CD4-positive, alpha-beta memory T cell (primary cell): ENCODE measurements around the gene GRAMD2A. TPM values are rescaled to one million over a fixed set of nuclear protein-coding genes. Genes with fewer than 3 reads are reported as not detected.

Source experiments
- CTCF ChIA-PET: fragments of 350-600 bp; sonication (Branson Sonifier 250); formaldehyde crosslinking; loops from one replicate; lab custom pipeline; 2021; ENCODE audit warnings: inconsistent platforms; ENCODE audit not compliant: partially characterized antibody; lab: Charles Lee
- POLR2A ChIA-PET: fragments of 350-600 bp; sonication (Branson Sonifier 250); formaldehyde crosslinking; loops from one replicate; lab custom pipeline; 2021; ENCODE audit not compliant: partially characterized antibody; lab: Charles Lee
- DNase-seq, 5 donors: peaks; one replicate each; pipeline versions ENCODE4 v3.0.0 to v3.0.0-alpha.2; 2020 to 2022; ENCODE audit warnings: mixed read lengths in 1 of 5
- H3K27ac ChIP-seq: one replicate; pipeline ENCODE4 v1.7.0; 2013; ENCODE audit warnings: low read depth, low read length
- H3K27me3 ChIP-seq: 2 replicates; pipeline ENCODE4 v1.7.0; 2013; ENCODE audit warnings: mild to moderate bottlenecking, low read length, moderate library complexity; ENCODE audit not compliant: insufficient read depth
- H3K36me3 ChIP-seq: 2 replicates; pipeline ENCODE4 v1.7.0; 2013; ENCODE audit warnings: mild to moderate bottlenecking, low read length, moderate library complexity; ENCODE audit not compliant: insufficient read depth
- H3K4me1 ChIP-seq: 2 replicates; pipeline ENCODE4 v1.7.0; 2013; ENCODE audit warnings: mild to moderate bottlenecking, low read length, moderate library complexity; ENCODE audit not compliant: insufficient read depth
- H3K4me3 ChIP-seq, 2 donors: one replicate each; pipeline ENCODE4 v1.7.0; 2013; ENCODE audit warnings: low read length in 2 of 2, mild to moderate bottlenecking in 1 of 2
- H3K9me3 ChIP-seq, 2 donors: one replicate each; pipeline ENCODE4 v1.7.0; 2013; ENCODE audit warnings: low read length in 2 of 2, control low read depth in 1 of 2; ENCODE audit not compliant: control insufficient read depth in 1 of 2
- H3K27ac Mint-ChIP-seq, 7 donors: one replicate each; pipeline ENCODE4 v1.8.0; 2020 to 2021; ENCODE audit warnings: mixed read lengths in 7 of 7, mild to moderate bottlenecking in 6 of 7, inconsistent platforms in 3 of 7, moderate library complexity in 3 of 7
- H3K27me3 Mint-ChIP-seq, 2 donors: one replicate each; pipeline ENCODE4 v1.8.0; 2020 to 2021; ENCODE audit warnings: mixed read lengths in 2 of 2
- H3K36me3 Mint-ChIP-seq, 2 donors: one replicate each; pipeline ENCODE4 v1.8.0; 2020 to 2021; ENCODE audit warnings: mixed read lengths in 2 of 2, inconsistent platforms in 1 of 2, mild to moderate bottlenecking in 1 of 2
- H3K4me1 Mint-ChIP-seq, 4 donors: one replicate each; pipeline ENCODE4 v1.8.0; 2020 to 2021; ENCODE audit warnings: mixed read lengths in 4 of 4, mild to moderate bottlenecking in 1 of 4
- H3K4me3 Mint-ChIP-seq, 8 donors: one replicate each; pipeline ENCODE4 v1.8.0; 2020 to 2021; ENCODE audit warnings: mixed read lengths in 8 of 8, mild to moderate bottlenecking in 7 of 8, moderate library complexity in 6 of 8, inconsistent platforms in 3 of 8
- H3K9me3 Mint-ChIP-seq, 8 donors: one replicate each; pipeline ENCODE4 v1.8.0; 2020 to 2021; ENCODE audit warnings: mixed read lengths in 8 of 8, mild to moderate bottlenecking in 5 of 8, inconsistent platforms in 3 of 8, moderate library complexity in 1 of 8
- intact Hi-C: fragments of 100-400 bp; cut with micrococcal nuclease; formaldehyde crosslinking; loops from one replicate; pipeline ENCODE4 v1.15.1; 2023
- polyA plus RNA-seq, 2 donors: library from polyadenylated mRNA; unstranded; fragments of 300-500 nt; fragmentation: Illumina TruSeq; gene quantifications; one replicate each; pipeline ENCODE4 v1.2.3, GENCODE V29; 2021
- total RNA-seq, 2 experiments: library from RNA; stranded (reverse); gene quantifications; one replicate each; pipeline ENCODE4 v1.2.3, GENCODE V29; 2021

The GRAMD2A gene
- total and polyA plus RNA-seq, 4 experiments from 2014 or later, result not detected

GRCh38 chr15:72117486-72118016 is 80.0 kb downstream of the GRAMD2A start:
- CTCF ChIA-PET, result no interaction called here
- peaks cover 27 to 60% (median 41%) of the 10 kb centered on the region in 4 donors for H3K4me1 Mint-ChIP-seq
- intact Hi-C loops, result loop anchor here (1.0 to 5.0 kb wide), 5 partner anchors 114 to 935 kb away; partner anchors contain the start of genes HEXA, NEO1, PARP6 and PKM
- Histone ChIP-seq H3K36me3 (no peaks in the 10 kb centered on the region), H3K9me3 (no peaks in the 10 kb centered on the region), H3K27me3 (no peaks in the 10 kb centered on the region), H3K4me3 (peak overlapping the region; percentile 89), H3K4me1 (peaks cover 23% of the 10 kb centered on the region), H3K27ac (peak overlapping the region; percentile 94)
- no peaks in the 10 kb centered on the region for H3K9me3 Mint-ChIP-seq
- peak overlapping the region; percentile 93 to 100 (median 98) for H3K4me3 Mint-ChIP-seq
- POLR2A ChIA-PET, result interaction anchor here (1.0 to 1.5 kb wide), 3 partner anchors 109 to 113 kb away, joined by 4 to 6 read pairs (median 5); partner anchors contain the start of gene PKM
- H3K36me3 Mint-ChIP-seq, result peaks cover 0 to 13% of the 10 kb centered on the region in 2 donors
- H3K27ac Mint-ChIP-seq, result peak overlapping the region; percentile 85 to 99 (median 96)
- peak; percentile 54 to 78 (median 58) for DNase-seq
- no peaks in the 10 kb centered on the region for H3K27me3 Mint-ChIP-seq

- ChIA-PET CTCF (no interaction called here), POLR2A (interaction anchor here (1.5 kb wide), 1 partner anchor 109 kb away, joined by 4 read pairs; no protein-coding TSS in a partner anchor)
- intact Hi-C loops, result loop anchor here (5.0 kb wide), 3 partner anchors 260 to 935 kb away; partner anchors contain the start of genes HEXA and NEO1
- DNase-seq, result peak in 1 of 5 donors; percentile 1
- Mint-ChIP-seq H3K4me3 (peak overlapping the region; percentile 93 to 98 (median 97)), H3K36me3 (peaks cover 0 to 13% of the 10 kb centered on the region in 2 donors), H3K27ac (peak overlapping the region; percentile 85 to 96 (median 95)), H3K4me1 (peaks cover 27 to 60% (median 42%) of the 10 kb centered on the region in 4 donors), H3K27me3 (no peaks in the 10 kb centered on the region), H3K9me3 (no peaks in the 10 kb centered on the region)
- H3K4me1 ChIP-seq, result peaks cover 23% of the 10 kb centered on the region
- peak overlapping the region; percentile 94 for H3K27ac ChIP-seq
- H3K27me3 ChIP-seq, result no peaks in the 10 kb centered on the region
- no peaks in the 10 kb centered on the region for H3K9me3 ChIP-seq
- peak overlapping the region; percentile 89 for H3K4me3 ChIP-seq
- H3K36me3 ChIP-seq, result no peaks in the 10 kb centered on the region
Measured at GRCh38 chr15:72116731-72117485, 80.7 kb downstream of the GRAMD2A start.

- Histone ChIP-seq H3K4me3 (no peak overlapping the region), H3K4me1 (peaks cover 15% of the 10 kb centered on the region), H3K27me3 (no peaks in the 10 kb centered on the region), H3K36me3 (no peaks in the 10 kb centered on the region), H3K27ac (no peak overlapping the region), H3K9me3 (no peaks in the 10 kb centered on the region)
- DNase-seq, result no peak
- no peaks in the 10 kb centered on the region for H3K27me3 Mint-ChIP-seq
- H3K27ac Mint-ChIP-seq, result peak overlapping the region in 1 of 7 donors; percentile 73
- intact Hi-C loops, result no loop called here
- CTCF ChIA-PET, result interaction anchor here (1.0 kb wide), 1 partner anchor 9 kb away, joined by 3 read pairs; no protein-coding TSS in a partner anchor
- peaks cover 0 to 10% of the 10 kb centered on the region in 2 donors for H3K36me3 Mint-ChIP-seq
- H3K4me3 Mint-ChIP-seq, result no peak overlapping the region
- H3K4me1 Mint-ChIP-seq, result peaks cover 21 to 49% (median 36%) of the 10 kb centered on the region in 4 donors
- POLR2A ChIA-PET, result no interaction called here
- H3K9me3 Mint-ChIP-seq, result no peaks in the 10 kb centered on the region
Measured at GRCh38 chr15:72113347-72114031, 84.1 kb downstream of the GRAMD2A start.

GRCh38 chr15:72112805-72113204 is 84.8 kb downstream of the GRAMD2A start:
- intact Hi-C loops, result no loop called here
- no peak overlapping the region for H3K4me3 Mint-ChIP-seq

GRCh38 chr15:72112116-72112515 is 85.5 kb downstream of the GRAMD2A start:
- Mint-ChIP-seq H3K4me1 (peaks cover 23 to 45% (median 35%) of the 10 kb centered on the region in 4 donors), H3K36me3 (peaks cover 0 to 3% of the 10 kb centered on the region in 2 donors), H3K27me3 (no peaks in the 10 kb centered on the region), H3K9me3 (no peaks in the 10 kb centered on the region), H3K4me3 (no peak overlapping the region), H3K27ac (no peak overlapping the region)
- intact Hi-C loops, result no loop called here
- Histone ChIP-seq H3K27ac (no peak overlapping the region), H3K4me1 (peaks cover 15% of the 10 kb centered on the region), H3K9me3 (no peaks in the 10 kb centered on the region), H3K4me3 (no peak overlapping the region), H3K36me3 (no peaks in the 10 kb centered on the region), H3K27me3 (no peaks in the 10 kb centered on the region)
- DNase-seq, result no peak
- ChIA-PET CTCF (interaction anchor here (0.7 kb wide), 1 partner anchor 11 kb away, joined by 3 read pairs; no protein-coding TSS in a partner anchor), POLR2A (no interaction called here)

More at GRCh38 chr15:72112805-72113204, 84.8 kb downstream of the GRAMD2A start:
- H3K4me3 ChIP-seq, result no peak overlapping the region
- H3K27ac ChIP-seq, result no peak overlapping the region
- H3K9me3 ChIP-seq, result no peaks in the 10 kb centered on the region
- ChIA-PET CTCF (interaction anchor here (1.0 kb wide), 1 partner anchor 8 kb away, joined by 3 read pairs; no protein-coding TSS in a partner anchor), POLR2A (no interaction called here)
- H3K27me3 Mint-ChIP-seq, result no peaks in the 10 kb centered on the region
- no peaks in the 10 kb centered on the region for H3K36me3 ChIP-seq
- peaks cover 23 to 48% (median 35%) of the 10 kb centered on the region in 4 donors for H3K4me1 Mint-ChIP-seq
- H3K9me3 Mint-ChIP-seq, result no peaks in the 10 kb centered on the region
- no peaks in the 10 kb centered on the region for H3K27me3 ChIP-seq
- peaks cover 15% of the 10 kb centered on the region for H3K4me1 ChIP-seq
- no peak for DNase-seq
- H3K36me3 Mint-ChIP-seq, result peaks cover 0 to 5% of the 10 kb centered on the region in 2 donors
- no peak overlapping the region for H3K27ac Mint-ChIP-seq

- intact Hi-C loops, result no loop called here
- no peak overlapping the region for H3K4me3 ChIP-seq
- Mint-ChIP-seq H3K27me3 (no peaks in the 10 kb centered on the region), H3K27ac (peak overlapping the region in 1 of 7 donors; percentile 25), H3K36me3 (no peaks in the 10 kb centered on the region), H3K9me3 (no peaks in the 10 kb centered on the region), H3K4me3 (no peak overlapping the region), H3K4me1 (peaks cover 15 to 30% (median 21%) of the 10 kb centered on the region in 4 donors)
- ChIA-PET CTCF (interaction anchor here (0.7 kb wide), 1 partner anchor 69 kb away, joined by 4 read pairs; no protein-coding TSS in a partner anchor), POLR2A (no interaction called here)
- H3K4me1 ChIP-seq, result no peaks in the 10 kb centered on the region
- no peaks in the 10 kb centered on the region for H3K36me3 ChIP-seq
- no peaks in the 10 kb centered on the region for H3K9me3 ChIP-seq
- no peak for DNase-seq
- H3K27ac ChIP-seq, result no peak overlapping the region
- no peaks in the 10 kb centered on the region for H3K27me3 ChIP-seq
Measured at GRCh38 chr15:72110355-72110754, 87.2 kb downstream of the GRAMD2A start.
